B cell (primary cell): ENCODE results near the gene PPT2. TPM values are rescaled to one million over a fixed set of nuclear protein-coding genes. Genes with fewer than 3 reads are reported as not detected.
A peak's percentile ranks its signal among the peaks of the same experiment; 100 is the strongest.

Experiments
- ATAC-seq: fragments of 200-7000 bp; cut with Tn5 transposase; one replicate; pipeline ENCODE4 v1.10.0; 2021; ENCODE audit warnings: low read depth, mild to moderate bottlenecking, moderate number of reproducible peaks, moderate library complexity
- CTCF ChIA-PET: fragments of 350-600 bp; sonication (Branson Sonifier 250); formaldehyde crosslinking; loops from one replicate; lab custom pipeline; 2021; ENCODE audit warnings: antibody characterized with exemption, inconsistent platforms; lab: Charles Lee
- POLR2A ChIA-PET: fragments of 350-600 bp; sonication (Branson Sonifier 250); formaldehyde crosslinking; loops from one replicate; lab custom pipeline; 2021; ENCODE audit warnings: antibody characterized with exemption; lab: Charles Lee
- DNase-seq: peaks from one replicate; pipeline ENCODE4 v3.0.0; 2013
- H2AFZ ChIP-seq: 2 replicates; pipeline ENCODE4 v1.6.1; 2012; ENCODE audit warnings: mild to moderate bottlenecking, low read depth, low read length; ENCODE audit not compliant: insufficient read depth, poor library complexity, severe bottlenecking
- H3K27ac ChIP-seq, 2 donors: 1 replicate in 1 of 2; 2 replicates in 1 of 2; pipeline ENCODE4 v1.5.1; 2012 to 2013; ENCODE audit warnings: low read length in 2 of 2, mild to moderate bottlenecking in 2 of 2, moderate library complexity in 1 of 2
- H3K27me3 ChIP-seq, 4 experiments: fragments of 200-600 bp in 1 of 4; sonication (generic) in 1 of 4; replicated peaks in 1 of 4; 1 replicate in 2 of 4; 2 replicates in 2 of 4; pipeline versions ENCODE4 v1.6.1 to v1.7.0; 2013 to 2016; ENCODE audit warnings: low read length in 3 of 4, mild to moderate bottlenecking in 2 of 4, mixed read lengths in 1 of 4, moderate library complexity in 1 of 4; ENCODE audit not compliant: insufficient read depth in 4 of 4, control insufficient read depth in 3 of 4; ENCODE audit errors: control extremely low read depth in 1 of 4
- H3K36me3 ChIP-seq, 2 experiments: replicated peaks in 1 of 2; 1 replicate in 1 of 2; 2 replicates in 1 of 2; pipeline versions ENCODE4 v1.6.1 to v1.7.1; 2013; ENCODE audit warnings: low read length in 1 of 2; ENCODE audit not compliant: insufficient read depth in 2 of 2, control insufficient read depth in 1 of 2; ENCODE audit errors: control extremely low read depth in 1 of 2, extremely low read depth in 1 of 2
- H3K4me1 ChIP-seq, 2 donors: fragments of 200-600 bp in 1 of 2; sonication (generic) in 1 of 2; 1 replicate in 1 of 2; 2 replicates in 1 of 2; pipeline versions ENCODE4 v1.5.1 to v1.6.1; 2013 to 2017; ENCODE audit warnings: low read length in 2 of 2; ENCODE audit not compliant: control insufficient read depth in 2 of 2, insufficient read depth in 2 of 2
- H3K4me2 ChIP-seq: replicated peaks from 2 replicates; pipeline ENCODE3; 2012; ENCODE audit warnings: mild to moderate bottlenecking, low read depth, low read length; ENCODE audit not compliant: poor library complexity, severe bottlenecking
- H3K4me3 ChIP-seq, 5 experiments: fragments of 200-600 bp in 1 of 5; sonication (generic) in 1 of 5; 1 replicate in 3 of 5; 2 replicates in 2 of 5; pipeline versions ENCODE4 v1.5.1 to v1.7.0; 2011 to 2016; ENCODE audit warnings: low read length in 4 of 5, mild to moderate bottlenecking in 4 of 5, low read depth in 2 of 5, control low read depth in 1 of 5, moderate library complexity in 1 of 5; ENCODE audit not compliant: insufficient read depth in 1 of 5; ENCODE audit errors: control extremely low read depth in 1 of 5, extremely low read depth in 1 of 5
- H3K79me2 ChIP-seq: fragments of 200-600 bp; sonication (generic); one replicate; pipeline ENCODE4 v1.6.0; 2016; ENCODE audit warnings: low read length; ENCODE audit not compliant: control insufficient read depth, insufficient read depth
- H3K9ac ChIP-seq: fragments of 200-600 bp; sonication (generic); 2 replicates; pipeline ENCODE4 v1.6.1; 2017; ENCODE audit warnings: mild to moderate bottlenecking, low read length, moderate library complexity
- H3K9me3 ChIP-seq, 3 donors: one replicate each; pipeline versions ENCODE4 v1.6.1 to v1.7.1; 2013; ENCODE audit warnings: low read length in 2 of 3; ENCODE audit not compliant: control insufficient read depth in 2 of 3, insufficient read depth in 1 of 3; ENCODE audit errors: control extremely low read depth in 1 of 3
- H4K20me1 ChIP-seq: 2 replicates; pipeline ENCODE4 v1.6.0; 2012; ENCODE audit warnings: mild to moderate bottlenecking, low read length; ENCODE audit not compliant: insufficient read depth, control insufficient read depth, poor library complexity, severe bottlenecking
- H3K27ac Mint-ChIP-seq: one replicate; pipeline ENCODE4 v1.8.0; 2021; ENCODE audit warnings: mixed read lengths
- H3K27me3 Mint-ChIP-seq: one replicate; pipeline ENCODE4 v1.8.0; 2021; ENCODE audit warnings: mixed read lengths
- H3K4me1 Mint-ChIP-seq: one replicate; pipeline ENCODE4 v1.8.0; 2021; ENCODE audit warnings: mixed read lengths
- H3K4me3 Mint-ChIP-seq: one replicate; pipeline ENCODE4 v1.8.0; 2021; ENCODE audit warnings: mixed read lengths
- H3K9me3 Mint-ChIP-seq: one replicate; pipeline ENCODE4 v1.8.0; 2022; ENCODE audit warnings: mixed read lengths; ENCODE audit not compliant: insufficient read depth
- EZH2 ChIP-seq: IDR thresholded peaks from 2 replicates; pipeline ENCODE4 v1.6.1; 2012; ENCODE audit warnings: borderline replicate concordance, low read depth, mild to moderate bottlenecking, moderate library complexity, low read length; ENCODE audit not compliant: insufficient read depth, poor library complexity, severe bottlenecking
- WGBS: methylation state at CpG from one replicate; pipeline ENCODE4 v1.1.5; 2013; ENCODE audit warnings: missing lambda C conversion rate; ENCODE audit not compliant: insufficient coverage; 5-methylcytosine and 5-hydroxymethylcytosine counted together
- intact Hi-C: fragments of 100-400 bp; cut with micrococcal nuclease; formaldehyde crosslinking; loops from one replicate; pipeline ENCODE4 v1.10.0; 2022
- polyA plus RNA-seq: library from polyadenylated mRNA; depleted of rRNA; stranded (reverse); fragments of >200 nt; gene quantifications from 2 replicates; pipeline ENCODE4 v1.2.3, GENCODE V29; 2012
- total RNA-seq, 2 donors: library from RNA; stranded (reverse); fragments of 120-200 nt in 1 of 2; gene quantifications; 1 replicate in 1 of 2; 2 replicates in 1 of 2; pipeline versions ENCODE4 v1.2.3 to v1.2.4, GENCODE V29; 2013 to 2022
- TF ChIP-seq, protein P1 (sequence below): fragments of 200-600 bp; IDR thresholded peaks from one replicate; pipeline ENCODE4 v1.8.0; 2022; ENCODE audit warnings: antibody characterized with exemption, mild to moderate bottlenecking

Gene PPT2
- total and polyA plus RNA-seq, 2 donors (not counting 1 experiment from before 2014, with no cell fraction given) = 1.2 to 4.2 TPM

DNA sequence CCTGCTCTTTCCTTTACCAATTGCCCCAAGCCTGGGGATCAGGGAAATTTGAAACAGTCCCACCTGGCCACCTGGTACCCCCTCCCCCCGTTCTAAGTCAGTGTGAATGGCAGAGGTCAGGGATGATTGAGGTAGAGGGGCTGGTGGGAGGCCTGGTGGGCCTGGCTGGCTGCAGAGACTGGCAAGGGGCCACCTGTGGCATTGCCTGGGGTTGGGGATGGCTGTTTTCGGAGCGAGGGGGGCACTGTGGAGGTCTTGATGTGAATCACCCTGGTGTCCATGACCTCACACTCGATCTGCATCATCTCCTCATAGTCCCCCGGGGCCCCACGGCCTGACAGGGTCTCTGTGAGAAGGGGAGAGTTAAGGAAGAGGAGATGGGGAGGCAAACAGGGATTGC lies 38.3 kb upstream of the PPT2 start:
- no peak for DNase-seq
- no peaks in the 10 kb centered on the region for H3K27me3 Mint-ChIP-seq
- Histone ChIP-seq H3K79me2 (no peaks in the 10 kb centered on the region), H3K36me3 (peaks cover 0 to 52% of the 10 kb centered on the region in 2 experiments), H3K27me3 (no peaks in the 10 kb centered on the region), H2AFZ (no peak overlapping the region), H4K20me1 (peaks cover 6% of the 10 kb centered on the region), H3K27ac (no peak overlapping the region), H3K4me3 (no peak overlapping the region), H3K4me2 (no peak overlapping the region), H3K9ac (no peak overlapping the region), H3K4me1 (peaks cover 0 to 3% of the 10 kb centered on the region in 2 donors), H3K9me3 (no peaks in the 10 kb centered on the region)
- no peaks in the 10 kb centered on the region for H3K9me3 Mint-ChIP-seq
- ATAC-seq = no peak
- ChIA-PET CTCF (no interaction called here), POLR2A (no interaction called here)
- intact Hi-C loops = no loop called here
- no peak overlapping the region for H3K27ac Mint-ChIP-seq
- H3K4me1 Mint-ChIP-seq = peaks cover 5% of the 10 kb centered on the region
- TF ChIP-seq, protein P1, sequence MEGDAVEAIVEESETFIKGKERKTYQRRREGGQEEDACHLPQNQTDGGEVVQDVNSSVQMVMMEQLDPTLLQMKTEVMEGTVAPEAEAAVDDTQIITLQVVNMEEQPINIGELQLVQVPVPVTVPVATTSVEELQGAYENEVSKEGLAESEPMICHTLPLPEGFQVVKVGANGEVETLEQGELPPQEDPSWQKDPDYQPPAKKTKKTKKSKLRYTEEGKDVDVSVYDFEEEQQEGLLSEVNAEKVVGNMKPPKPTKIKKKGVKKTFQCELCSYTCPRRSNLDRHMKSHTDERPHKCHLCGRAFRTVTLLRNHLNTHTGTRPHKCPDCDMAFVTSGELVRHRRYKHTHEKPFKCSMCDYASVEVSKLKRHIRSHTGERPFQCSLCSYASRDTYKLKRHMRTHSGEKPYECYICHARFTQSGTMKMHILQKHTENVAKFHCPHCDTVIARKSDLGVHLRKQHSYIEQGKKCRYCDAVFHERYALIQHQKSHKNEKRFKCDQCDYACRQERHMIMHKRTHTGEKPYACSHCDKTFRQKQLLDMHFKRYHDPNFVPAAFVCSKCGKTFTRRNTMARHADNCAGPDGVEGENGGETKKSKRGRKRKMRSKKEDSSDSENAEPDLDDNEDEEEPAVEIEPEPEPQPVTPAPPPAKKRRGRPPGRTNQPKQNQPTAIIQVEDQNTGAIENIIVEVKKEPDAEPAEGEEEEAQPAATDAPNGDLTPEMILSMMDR = no peak
- TF ChIP-seq EZH2 = no peak
- 93% methylated on average over 6 of the region's 6 CpGs for WGBS
- no peak overlapping the region for H3K4me3 Mint-ChIP-seq

DNA sequence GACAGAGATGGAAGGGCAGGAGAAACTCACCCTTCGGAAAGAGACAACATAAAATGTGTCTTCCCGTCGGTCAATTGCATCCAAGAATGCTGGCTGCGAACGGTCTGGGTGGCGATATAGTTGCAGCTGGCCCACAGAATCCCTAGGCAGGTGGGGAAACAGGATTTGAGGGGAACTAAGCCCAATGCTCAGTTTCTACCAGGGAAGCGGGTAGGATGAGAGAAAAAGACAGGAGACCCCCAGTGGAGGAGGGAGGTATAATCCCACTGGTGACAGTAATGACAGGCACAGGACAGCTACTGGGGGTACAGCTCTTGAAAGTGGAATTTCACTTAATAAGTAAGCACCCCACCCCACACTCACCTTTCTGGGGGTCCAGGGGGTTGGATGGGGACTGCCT lies 37.3 kb upstream of the PPT2 start:
- WGBS = 96% methylated on average over 6 of the region's 7 CpGs
- Histone ChIP-seq H3K27ac (no peak overlapping the region), H4K20me1 (peaks cover 7% of the 10 kb centered on the region), H3K4me1 (peaks cover 0 to 3% of the 10 kb centered on the region in 2 donors), H3K4me3 (no peak overlapping the region), H3K79me2 (peaks cover under 1% of the 10 kb centered on the region), H3K4me2 (no peak overlapping the region), H3K36me3 (peaks cover 0 to 60% of the 10 kb centered on the region in 2 experiments), H3K9ac (no peak overlapping the region), H2AFZ (no peak overlapping the region), H3K27me3 (no peaks in the 10 kb centered on the region), H3K9me3 (no peaks in the 10 kb centered on the region)
- POLR2A ChIA-PET = no interaction called here
- H3K27me3 Mint-ChIP-seq = no peaks in the 10 kb centered on the region
- H3K9me3 Mint-ChIP-seq = no peaks in the 10 kb centered on the region
- CTCF ChIA-PET = interaction anchor here (1.7 to 5.0 kb wide), 3 partner anchors 12 to 670 kb away, joined by 4 to 40 read pairs (median 16); partner anchors contain the start of genes ATF6B and FKBPL
- H3K4me1 Mint-ChIP-seq = peaks cover 5% of the 10 kb centered on the region
- ATAC-seq (no peak), DNase-seq (no peak)
- TF ChIP-seq, protein P1 = peak; percentile 28
- no peak for TF ChIP-seq EZH2
- no peak overlapping the region for H3K27ac Mint-ChIP-seq
- no peak overlapping the region for H3K4me3 Mint-ChIP-seq
- intact Hi-C loops = no loop called here
